ENCODE results near the gene CYCS. TPM values are rescaled to one million over a fixed set of nuclear protein-coding genes. Genes with fewer than 3 reads are reported as not detected.
"Not testable (repeated sequence)": the region's sequence is repeated elsewhere in the genome, so short reads cannot be mapped to it uniquely, and the experiment has no call there.

Gene CYCS
- total and polyA plus RNA-seq, 2 donors: 57.1 to 75.1 TPM

DNA sequence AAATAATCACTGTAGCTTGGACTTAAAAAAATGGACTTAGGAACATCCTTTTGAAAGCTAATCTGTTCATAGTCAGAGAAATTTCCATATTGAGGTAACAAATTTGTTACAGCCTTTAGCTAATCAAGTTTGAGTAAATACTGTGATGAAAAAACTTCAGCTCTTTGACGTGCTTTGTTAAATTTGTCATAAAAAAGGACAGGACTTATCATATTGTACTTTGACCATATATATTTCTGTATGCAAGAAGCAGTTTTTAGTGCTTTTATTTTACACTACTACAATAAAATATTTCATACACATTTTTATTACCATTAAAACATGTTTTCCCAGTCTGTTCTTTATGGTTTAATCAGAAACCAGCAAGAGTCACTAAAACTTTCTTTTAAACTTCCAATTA is 14.5 kb upstream of the CYCS start:
- Histone ChIP-seq H3K27ac (ENCODE audit: low read depth) (no peak overlapping the region), H3K4me3 (ENCODE audit: low read depth, low read length) (no peak overlapping the region), H3K36me3 (ENCODE audit: insufficient read depth) (no peaks in the 10 kb centered on the region), H3K4me1 (ENCODE audit: insufficient read depth) (no peaks in the 10 kb centered on the region)
- no peak for DNase-seq (ENCODE audit: extremely low spot score)
- WGBS: 86% methylated on average over 1 of the region's 1 CpG

DNA sequence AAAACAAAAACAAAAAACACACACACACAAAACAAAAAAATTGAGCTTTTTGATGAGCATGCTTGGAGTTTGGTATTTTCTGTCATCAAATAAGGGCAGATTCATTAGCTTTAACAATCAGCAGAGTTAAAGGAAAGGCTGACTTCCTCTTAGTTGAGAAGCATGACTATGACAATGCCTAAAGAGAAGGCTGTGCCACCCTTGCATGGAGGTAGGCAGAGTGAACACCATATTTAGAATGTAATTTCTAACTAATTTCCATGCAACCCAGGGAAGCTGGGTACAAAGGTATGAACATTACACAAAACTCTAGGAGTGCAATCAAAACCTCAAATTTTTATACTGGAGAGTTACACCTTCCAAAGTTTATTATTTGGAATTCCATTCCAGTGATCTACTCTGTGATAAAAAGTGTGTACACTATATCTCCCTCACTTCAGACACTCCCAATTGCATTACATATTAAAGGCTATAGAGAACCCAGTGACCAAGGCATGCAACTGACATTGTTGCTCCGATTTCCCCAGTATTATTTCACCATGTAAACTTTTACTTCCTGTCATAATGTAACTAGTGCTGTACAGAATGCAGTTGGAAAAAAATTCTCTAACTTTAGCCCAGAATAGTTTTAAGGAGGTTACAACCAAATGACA is 9.4 kb upstream of the CYCS start:
- WGBS: 19% methylated on average over 1 of the region's 1 CpG

GRCh38 chr7:25132430-25132829 is 7.4 kb upstream of the CYCS start:
- Histone ChIP-seq H3K4me1 (ENCODE audit: insufficient read depth) (no peaks in the 10 kb centered on the region), H3K4me3 (ENCODE audit: low read depth, low read length) (no peak overlapping the region), H3K36me3 (ENCODE audit: insufficient read depth) (no peaks in the 10 kb centered on the region), H3K27ac (ENCODE audit: low read depth) (no peak overlapping the region)
- DNase-seq (ENCODE audit: extremely low spot score): no peak
- 76% methylated on average over 1 of the region's 1 CpG for WGBS

More for the DNA sequence above, 9.4 kb upstream of the CYCS start:
- H3K27ac ChIP-seq (ENCODE audit: low read depth): no peak overlapping the region
- no peak for DNase-seq (ENCODE audit: extremely low spot score)
- H3K36me3 ChIP-seq (ENCODE audit: insufficient read depth): no peaks in the 10 kb centered on the region
- no peak overlapping the region for H3K4me3 ChIP-seq (ENCODE audit: low read depth, low read length)
- no peaks in the 10 kb centered on the region for H3K4me1 ChIP-seq (ENCODE audit: insufficient read depth)

DNA sequence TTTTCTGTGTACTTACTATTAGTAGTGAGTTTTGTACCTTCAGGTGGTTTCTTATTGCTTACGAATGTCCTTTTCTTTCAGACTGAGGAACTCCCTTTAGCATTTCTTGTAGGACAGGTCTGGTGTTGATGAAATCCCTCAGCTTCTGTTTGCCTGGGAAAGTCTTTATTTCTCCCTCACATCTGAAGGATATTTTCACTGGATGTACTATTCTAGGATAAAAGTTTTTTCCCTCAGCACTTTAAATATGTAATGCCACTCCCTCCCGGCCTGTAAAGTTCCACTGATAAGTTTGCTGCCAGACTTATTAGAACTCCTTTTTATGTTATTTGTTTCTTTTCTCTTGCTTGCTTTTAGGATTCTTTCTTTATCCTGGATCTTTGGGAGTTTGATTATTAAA is 1.7 kb upstream of the CYCS start:
- Histone ChIP-seq H3K36me3 (ENCODE audit: insufficient read depth) (no peaks in the 10 kb centered on the region), H3K27ac (ENCODE audit: low read depth) (no peak overlapping the region), H3K4me1 (ENCODE audit: insufficient read depth) (no peaks in the 10 kb centered on the region), H3K4me3 (ENCODE audit: low read depth, low read length) (no peak overlapping the region)
- WGBS: 68% methylated on average over 2 of the region's 2 CpGs
- no peak for DNase-seq (ENCODE audit: extremely low spot score)

GRCh38 chr7:25124465-25125136 is 459 bp downstream of the CYCS start:
- Histone ChIP-seq H3K27ac (ENCODE audit: low read depth) (peak overlapping the region; percentile 76), H3K36me3 (ENCODE audit: insufficient read depth) (peaks cover 3% of the 10 kb centered on the region), H3K4me3 (ENCODE audit: low read depth, low read length) (peak overlapping the region; percentile 73), H3K4me1 (ENCODE audit: insufficient read depth) (no peaks in the 10 kb centered on the region)
- WGBS: under 1% methylated on average over 32 of the region's 32 CpGs
- DNase-seq (ENCODE audit: extremely low spot score): no peak

DNA sequence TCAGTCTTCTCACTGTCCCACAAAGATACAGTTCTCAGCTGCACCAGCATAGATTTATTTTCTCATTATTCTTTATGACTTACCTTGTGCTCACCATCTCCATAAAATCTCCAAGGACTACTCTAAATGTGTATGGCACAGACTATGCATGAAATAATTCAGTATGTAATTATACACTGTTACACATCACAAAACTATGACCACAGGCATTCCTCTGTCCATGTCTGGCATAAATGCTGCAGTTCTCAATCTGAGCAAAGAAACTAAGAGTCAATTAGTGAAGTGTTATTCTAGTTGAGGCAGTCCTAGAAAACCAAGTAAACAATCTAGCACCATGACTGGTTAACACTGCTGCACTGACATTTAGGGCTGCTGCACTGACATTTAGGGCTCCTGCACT is 2.7 kb downstream of the CYCS start:
- Histone ChIP-seq H3K36me3 (ENCODE audit: insufficient read depth) (peaks cover 3% of the 10 kb centered on the region), H3K4me3 (ENCODE audit: low read depth, low read length) (no peak overlapping the region), H3K27ac (ENCODE audit: low read depth) (no peak overlapping the region), H3K4me1 (ENCODE audit: insufficient read depth) (no peaks in the 10 kb centered on the region)
- DNase-seq (ENCODE audit: extremely low spot score): no peak

DNA sequence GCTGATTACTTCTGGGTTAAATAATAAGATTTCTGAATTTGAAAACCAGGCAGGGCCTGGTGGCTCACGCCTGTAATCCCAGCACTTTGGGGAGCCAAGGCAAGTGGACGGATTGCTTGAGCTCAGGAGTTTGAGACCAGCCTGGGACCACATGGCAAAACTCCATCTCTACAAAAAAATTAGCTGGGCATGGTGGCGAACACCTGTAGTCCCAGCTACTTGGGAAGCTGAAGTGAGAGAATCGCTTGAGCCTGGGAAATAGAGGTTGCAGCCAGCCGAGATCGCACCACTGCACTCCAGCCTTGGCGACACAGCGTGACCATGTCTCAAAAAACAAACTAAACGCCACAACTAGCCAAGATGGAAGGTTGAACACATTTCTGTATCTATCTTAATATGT is 3.5 kb downstream of the CYCS start:
- H3K36me3 ChIP-seq (ENCODE audit: insufficient read depth): peaks cover 3% of the 10 kb centered on the region
- no peaks in the 10 kb centered on the region for H3K4me1 ChIP-seq (ENCODE audit: insufficient read depth)
- WGBS: 94% methylated on average over 9 of the region's 9 CpGs
- H3K4me3 ChIP-seq (ENCODE audit: low read depth, low read length): no peak overlapping the region
- DNase-seq (ENCODE audit: extremely low spot score): no peak
- H3K27ac ChIP-seq (ENCODE audit: low read depth): no peak overlapping the region

DNA sequence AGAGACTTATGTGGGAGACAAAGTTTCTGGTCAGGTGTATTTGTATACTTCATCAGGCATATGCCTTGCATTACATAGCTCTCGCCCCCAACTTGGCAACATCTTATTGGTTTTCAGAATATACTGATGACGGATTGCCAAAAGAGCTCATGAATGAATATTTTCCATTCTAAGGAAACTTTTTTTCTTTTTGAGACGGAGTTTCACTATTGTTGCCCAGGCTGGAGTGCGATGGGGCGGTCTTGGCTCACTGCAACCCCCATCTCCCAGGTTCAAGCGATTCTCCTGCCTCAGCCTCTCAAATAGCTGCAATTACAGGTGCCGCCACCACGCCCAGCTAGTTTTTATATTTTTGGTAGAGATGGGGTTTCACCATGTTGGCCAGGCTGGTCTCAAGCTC is 6.0 kb downstream of the CYCS start:
- WGBS: 94% methylated on average over 8 of the region's 8 CpGs
- H3K4me1 ChIP-seq (ENCODE audit: insufficient read depth): no peaks in the 10 kb centered on the region
- H3K27ac ChIP-seq (ENCODE audit: low read depth): no peak overlapping the region

DNA sequence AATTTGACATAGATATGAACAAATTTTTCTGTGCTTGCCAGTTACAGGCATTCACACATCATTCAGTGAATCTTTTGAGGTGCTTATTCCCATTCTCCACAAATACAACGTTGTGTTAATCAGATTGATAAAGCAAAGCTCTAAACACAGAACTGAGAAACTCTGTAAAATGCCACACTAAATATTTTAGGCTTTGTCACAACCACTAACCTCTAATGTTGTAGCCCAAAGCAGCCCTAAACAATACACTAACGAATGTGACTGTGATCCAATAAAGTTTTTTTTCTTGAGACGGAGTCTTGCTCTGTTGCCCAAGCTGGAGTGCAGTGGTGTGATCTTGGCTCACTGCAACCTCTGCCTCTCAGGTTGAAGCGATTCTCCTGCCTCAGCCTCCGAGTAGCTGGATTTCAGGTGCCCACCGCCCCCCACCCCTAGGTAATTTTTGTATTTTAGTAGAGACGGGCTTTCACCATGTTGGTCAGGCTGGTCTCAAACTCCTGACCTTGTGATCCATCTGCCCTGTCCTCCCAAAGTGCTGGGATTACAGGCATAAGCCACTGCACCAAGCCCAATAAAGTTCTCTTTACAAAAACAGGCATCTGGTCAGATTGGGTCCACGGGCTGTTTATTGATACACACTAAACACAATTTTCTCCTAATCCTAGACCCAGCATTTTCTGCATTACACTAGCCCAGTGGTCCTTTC is 6.9 kb downstream of the CYCS start:
- Histone ChIP-seq H3K27ac (ENCODE audit: low read depth) (no peak overlapping the region), H3K4me3 (ENCODE audit: low read depth, low read length) (no peak overlapping the region), H3K36me3 (ENCODE audit: insufficient read depth) (peaks cover 3% of the 10 kb centered on the region), H3K4me1 (ENCODE audit: insufficient read depth) (no peaks in the 10 kb centered on the region)
- no peak for DNase-seq (ENCODE audit: extremely low spot score)
- 83% methylated on average over 8 of the region's 8 CpGs for WGBS

More for the DNA sequence above, 6.0 kb downstream of the CYCS start:
- H3K4me3 ChIP-seq (ENCODE audit: low read depth, low read length): no peak overlapping the region
- no peak for DNase-seq (ENCODE audit: extremely low spot score)
- H3K36me3 ChIP-seq (ENCODE audit: insufficient read depth): peaks cover 3% of the 10 kb centered on the region

DNA sequence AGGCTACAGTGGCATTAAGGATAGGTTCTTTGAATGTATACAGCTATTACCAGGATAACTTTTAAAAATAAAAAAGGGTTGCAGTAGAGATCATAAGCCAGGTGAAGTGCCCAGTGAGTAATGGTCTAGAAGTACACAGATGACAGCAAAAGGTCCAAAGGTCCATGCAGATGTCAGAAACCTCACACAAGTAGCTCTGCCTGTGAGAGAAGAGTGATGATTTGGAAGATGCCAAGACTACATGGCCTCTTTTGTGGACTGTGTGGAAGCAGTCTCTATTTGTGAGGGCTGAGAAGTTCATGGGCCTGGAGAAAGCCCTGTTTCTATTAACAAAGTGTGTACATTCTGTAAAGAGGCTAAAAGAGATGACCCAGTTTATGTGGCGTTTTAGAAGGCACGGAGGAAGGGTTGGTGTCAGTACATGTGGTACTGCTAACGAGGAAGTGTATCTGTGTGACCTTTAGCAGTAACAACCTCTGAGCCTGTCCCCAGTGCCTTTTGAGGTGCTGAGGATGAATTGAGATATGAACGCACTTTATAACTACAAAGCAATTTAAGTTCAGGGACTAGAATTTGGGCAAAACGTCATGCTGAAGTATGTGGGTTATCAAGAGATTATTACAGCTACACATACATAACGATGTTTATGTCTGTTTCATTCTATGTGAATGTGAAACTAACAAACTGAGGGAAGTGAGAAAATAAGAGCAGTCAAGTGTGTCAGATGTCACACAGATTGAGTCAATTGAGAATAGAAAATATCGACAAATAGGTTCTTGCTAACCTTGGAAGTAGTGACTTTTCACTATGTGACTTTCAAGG is 7.6 kb downstream of the CYCS start:
- DNase-seq (ENCODE audit: extremely low spot score): no peak
- peaks cover 3% of the 10 kb centered on the region for H3K36me3 ChIP-seq (ENCODE audit: insufficient read depth)
- no peak overlapping the region for H3K27ac ChIP-seq (ENCODE audit: low read depth)
- WGBS: 68% methylated on average over 7 of the region's 7 CpGs
- H3K4me1 ChIP-seq (ENCODE audit: insufficient read depth): no peaks in the 10 kb centered on the region
- H3K4me3 ChIP-seq (ENCODE audit: low read depth, low read length): no peak overlapping the region

GRCh38 chr7:25116621-25117020 is 8.4 kb downstream of the CYCS start:
- 82% methylated on average over 5 of the region's 5 CpGs for WGBS

DNA sequence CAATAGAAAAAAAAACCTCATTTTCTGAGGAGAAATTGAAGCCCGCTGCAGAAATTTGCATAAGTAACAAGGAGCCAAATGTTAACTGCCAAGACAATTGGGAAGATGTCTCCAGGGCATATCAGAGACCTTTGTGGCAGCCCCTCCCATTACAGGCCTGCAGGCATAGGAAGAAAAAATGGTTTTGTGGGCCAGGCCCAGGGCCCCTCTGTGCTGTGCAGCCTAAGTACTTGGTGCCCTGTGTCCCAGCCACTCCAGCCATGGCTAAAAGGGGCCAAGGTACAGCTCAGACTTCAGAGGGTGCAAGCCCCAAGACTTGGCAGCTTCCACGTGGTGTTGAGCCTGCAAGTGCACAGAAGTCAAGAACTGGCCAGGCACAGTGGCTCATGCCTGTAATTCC is 14.5 kb downstream of the CYCS start:
- not testable (repeated sequence) for H3K27ac ChIP-seq (ENCODE audit: low read depth); H3K4me1 ChIP-seq (ENCODE audit: insufficient read depth); H3K4me3 ChIP-seq (ENCODE audit: low read depth, low read length); H3K36me3 ChIP-seq (ENCODE audit: insufficient read depth); DNase-seq (ENCODE audit: extremely low spot score)
- 90% methylated on average over 2 of the region's 2 CpGs for WGBS

More at GRCh38 chr7:25116621-25117020, 8.4 kb downstream of the CYCS start:
- no peak overlapping the region for H3K4me3 ChIP-seq (ENCODE audit: low read depth, low read length)
- DNase-seq (ENCODE audit: extremely low spot score): no peak
- no peaks in the 10 kb centered on the region for H3K4me1 ChIP-seq (ENCODE audit: insufficient read depth)
- H3K36me3 ChIP-seq (ENCODE audit: insufficient read depth): peaks cover 3% of the 10 kb centered on the region
- no peak overlapping the region for H3K27ac ChIP-seq (ENCODE audit: low read depth)

DNA sequence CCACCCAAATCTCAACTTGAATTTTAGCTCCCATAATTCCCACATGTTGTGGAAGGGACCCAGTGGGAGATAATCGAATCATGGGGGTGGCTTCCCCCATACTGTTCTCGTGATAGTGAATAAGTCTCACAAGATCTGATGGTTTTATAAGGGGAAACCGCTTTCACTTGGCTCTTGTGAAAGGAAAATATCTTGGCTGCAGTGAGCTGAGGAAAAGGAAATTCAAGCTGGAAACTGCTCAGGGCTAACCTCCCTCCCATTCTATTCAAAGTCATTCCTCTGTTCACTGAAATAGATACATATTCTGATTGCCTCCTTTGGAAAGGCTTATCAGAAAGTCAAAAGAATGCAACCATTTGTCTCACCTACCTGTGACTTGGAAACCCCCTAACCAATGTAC is 15.8 kb downstream of the CYCS start:
- Histone ChIP-seq H3K4me3 (ENCODE audit: low read depth, low read length) (no peak overlapping the region), H3K27ac (ENCODE audit: low read depth) (no peak overlapping the region), H3K36me3 (ENCODE audit: insufficient read depth) (no peaks in the 10 kb centered on the region), H3K4me1 (ENCODE audit: insufficient read depth) (no peaks in the 10 kb centered on the region)
- DNase-seq (ENCODE audit: extremely low spot score): no peak
- WGBS: 30% methylated on average over 3 of the region's 3 CpGs

Measured in urinary bladder (tissue), 4 donors.